Muscle of back (tissue), 11 donors: ENCODE data around the gene CMTM8. TPM values are rescaled to one million over a fixed set of nuclear protein-coding genes. Genes with fewer than 3 reads are reported as not detected.
A peak's percentile ranks its signal among the peaks of the same experiment; 100 is the strongest.
"Not testable (repeated sequence)": the region's sequence is repeated elsewhere in the genome, so short reads cannot be mapped to it uniquely, and the experiment has no call there.

Source experiments
- DNase-seq, 3 donors: peaks; one replicate each; pipeline versions ENCODE4 v3.0.0 to v3.0.0-alpha.2; 2013
- polyA plus RNA-seq, 10 donors: library from polyadenylated mRNA; unstranded; fragments of 120-200 nt; gene quantifications; one replicate each; pipeline ENCODE4 v1.2.1, GENCODE V29; 2013; ENCODE audit not compliant: insufficient read length in 10 of 10

CMTM8 gene
- polyA plus RNA-seq, 10 donors, result 1.3 to 3.7 (median 2.5) TPM

DNA sequence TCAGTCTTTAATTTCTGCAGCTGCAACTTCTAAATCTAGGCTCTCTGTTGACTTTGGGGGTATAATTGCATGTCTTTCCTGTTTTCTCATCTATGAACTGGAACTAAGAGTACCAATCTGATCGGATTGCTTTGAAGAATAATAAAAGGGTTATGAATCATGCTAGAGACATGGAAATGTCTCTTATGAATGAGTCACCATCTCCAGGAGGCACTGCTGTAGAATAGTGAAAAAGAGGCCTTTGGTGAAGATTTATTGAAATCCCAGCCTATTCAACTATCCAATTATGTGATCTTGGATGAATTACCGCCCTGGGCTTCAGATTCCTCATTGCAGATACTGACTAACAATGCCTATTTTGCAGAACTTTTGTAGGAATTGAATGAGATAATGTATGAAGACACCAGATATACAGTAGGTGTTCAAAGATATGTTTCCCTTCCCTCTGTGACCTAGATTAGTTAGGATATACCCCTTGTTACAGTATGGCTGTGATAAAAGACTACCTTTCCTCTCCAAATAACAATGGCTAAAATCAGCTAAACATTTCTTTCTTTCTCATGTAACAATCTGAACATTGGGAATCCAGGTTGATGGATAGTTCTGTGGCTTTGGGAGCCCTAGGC is 11.5 kb upstream of the CMTM8 start:
- peak in 1 of 3 donors; percentile 43 for DNase-seq

DNA sequence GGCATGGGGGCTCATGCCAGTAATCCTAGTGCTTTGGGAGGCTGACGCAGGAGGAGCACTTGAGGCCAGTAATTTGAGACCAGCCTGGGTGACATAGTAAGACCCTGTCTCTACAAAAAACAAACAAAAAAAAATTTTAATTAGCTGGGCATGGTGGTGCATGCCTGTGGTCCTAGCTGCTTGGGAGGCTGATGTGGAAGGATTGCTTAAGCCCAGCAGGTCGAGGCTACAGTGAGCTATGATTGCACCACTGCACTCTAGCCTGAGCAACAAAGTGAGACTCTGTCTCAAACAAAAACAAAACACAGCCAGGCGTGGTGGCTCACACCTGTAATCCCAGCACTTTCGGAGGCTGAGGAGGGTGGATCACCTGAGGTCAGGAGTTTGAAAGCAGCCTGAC is 9.7 kb upstream of the CMTM8 start:
- DNase-seq, result not testable (repeated sequence)

DNA sequence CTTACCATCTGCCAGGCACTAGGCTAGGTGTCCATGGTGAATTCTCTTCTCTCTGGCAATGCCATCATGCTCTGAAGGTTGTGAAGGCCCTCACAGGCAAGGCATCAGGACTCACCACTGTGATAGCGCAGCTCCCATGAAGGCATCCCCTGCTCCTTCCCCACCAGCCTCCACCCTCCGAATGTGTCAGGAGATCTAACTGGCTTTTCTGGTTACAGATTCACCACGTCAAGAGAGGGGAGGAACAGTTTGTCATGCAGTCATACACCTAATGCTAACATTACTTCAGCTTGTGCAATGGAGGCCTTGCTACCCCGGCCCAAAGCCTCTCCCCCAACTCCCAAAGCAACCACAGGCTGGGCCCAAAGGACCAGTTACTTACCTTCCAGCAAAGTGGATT is 8.9 kb upstream of the CMTM8 start:
- no peak for DNase-seq

DNA sequence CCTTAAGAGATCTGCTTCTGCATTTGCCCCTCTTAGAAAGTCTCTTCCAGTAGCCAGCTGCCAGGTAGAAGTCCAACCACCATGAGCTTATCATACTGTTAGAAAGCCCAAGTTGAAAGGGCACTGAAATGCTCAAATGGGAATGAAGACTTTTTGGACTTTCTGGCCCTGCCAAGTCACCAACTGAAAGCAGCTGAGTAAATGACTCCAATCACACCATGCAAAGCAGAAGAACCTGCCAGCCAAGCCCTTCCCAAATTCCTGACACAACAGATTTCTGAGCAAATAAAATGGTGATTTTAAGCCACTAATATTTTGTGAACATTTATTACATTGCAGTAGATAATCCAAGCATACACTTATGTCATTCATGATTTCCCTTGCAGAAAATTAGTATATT is 2.1 kb upstream of the CMTM8 start:
- no peak for DNase-seq

DNA sequence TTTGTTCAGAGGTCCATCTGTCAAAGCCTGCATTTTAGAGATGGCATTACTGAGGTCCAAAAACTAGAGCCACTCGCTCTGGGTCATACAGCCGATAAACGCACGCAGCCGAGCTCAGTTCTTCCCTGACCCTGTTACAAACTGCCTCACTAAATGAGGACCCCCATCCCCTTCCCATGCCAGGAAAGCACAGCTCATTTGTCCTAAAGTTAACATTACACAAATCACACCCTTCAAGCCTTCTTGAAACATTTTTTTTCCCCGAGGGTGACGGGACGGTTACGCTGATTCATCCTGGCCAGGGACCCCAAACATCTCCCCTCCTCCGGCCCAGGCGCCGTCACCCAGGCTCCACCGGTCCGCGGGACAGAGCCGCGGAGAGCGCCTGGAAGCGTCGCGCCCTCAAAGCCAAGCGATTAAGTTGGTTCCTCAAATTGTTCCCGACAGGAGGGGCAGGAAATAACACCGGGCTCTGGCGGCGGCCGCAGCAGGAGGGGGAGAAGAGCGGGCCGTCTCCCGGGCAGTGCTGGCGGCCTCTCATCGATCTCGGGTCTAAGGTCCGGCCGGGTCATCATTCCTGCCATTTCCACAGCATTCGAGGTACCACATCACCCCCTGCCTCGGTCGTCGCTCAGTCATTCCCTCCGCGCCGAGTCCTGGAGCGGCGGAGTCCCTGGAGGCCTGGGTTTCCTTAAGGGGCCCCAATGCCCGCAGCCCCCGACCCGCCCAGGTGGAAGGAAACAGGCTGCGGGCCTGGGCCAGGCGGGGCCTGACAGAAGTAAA is 619 bp upstream of the CMTM8 start:
- DNase-seq, result peak in 2 of 3 donors; percentile 12 to 58

DNA sequence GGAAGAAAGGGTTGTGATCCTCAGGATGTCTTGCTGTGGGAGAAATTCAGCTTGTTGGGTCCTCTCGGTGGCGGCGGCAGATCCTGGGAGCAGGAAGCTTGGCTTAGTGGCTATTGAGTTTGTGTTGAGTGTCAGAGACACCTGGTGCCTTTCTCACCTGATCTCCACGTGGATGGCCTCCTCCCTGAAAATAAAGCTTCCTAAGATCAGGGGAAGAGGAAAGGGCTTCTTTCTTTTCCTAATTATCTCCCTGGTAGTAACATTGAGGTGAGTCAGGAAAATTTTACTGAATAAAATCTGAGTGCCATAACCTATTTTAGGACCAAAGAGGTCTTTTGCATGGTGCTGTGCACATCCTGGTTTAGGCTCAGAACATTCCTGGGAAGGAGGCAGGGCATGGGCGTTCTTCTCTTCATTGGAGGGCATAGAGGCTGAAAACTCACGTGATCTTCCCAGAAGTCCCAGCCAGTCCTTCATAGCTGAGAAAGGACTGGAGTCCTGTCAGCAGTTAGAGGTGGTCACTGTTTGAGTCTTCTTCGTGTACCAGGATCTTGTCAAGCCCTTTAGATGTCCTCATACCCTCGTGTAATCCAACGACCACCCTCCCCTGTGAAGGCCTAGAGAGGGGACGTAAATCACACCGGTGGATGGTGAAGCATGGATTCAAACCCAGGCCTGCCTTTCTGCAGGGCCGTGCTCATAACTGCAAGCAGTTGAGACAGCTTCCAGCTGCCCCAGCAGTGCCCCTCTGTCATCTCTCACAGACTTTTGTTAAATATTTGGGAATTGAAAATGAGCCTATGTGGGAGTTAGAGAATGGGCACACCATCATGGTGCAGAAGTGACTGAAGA is 1.1 kb downstream of the CMTM8 start:
- DNase-seq, result peak in 1 of 3 donors; percentile 17

DNA sequence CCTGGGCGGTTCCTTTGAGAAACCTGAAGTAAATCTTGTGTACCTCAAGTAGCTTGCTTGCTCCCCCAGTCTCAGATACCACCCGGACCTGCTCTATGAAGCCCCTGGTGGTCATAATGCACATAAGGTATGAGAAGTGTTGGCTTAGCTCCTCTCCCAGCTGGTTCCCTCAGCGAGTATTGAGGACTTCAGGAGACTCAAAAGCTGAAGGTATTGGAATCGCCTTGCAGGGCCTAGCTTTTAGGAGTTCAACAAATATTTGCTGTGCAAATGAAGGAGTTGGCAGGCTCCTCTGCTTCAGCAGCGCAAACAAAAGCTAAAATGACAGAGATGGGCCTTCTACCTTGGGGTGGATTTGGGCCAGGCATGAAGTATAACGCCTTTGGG is 1.7 kb downstream of the CMTM8 start:
- peak in 2 of 3 donors; percentile 15 to 36 for DNase-seq

DNA sequence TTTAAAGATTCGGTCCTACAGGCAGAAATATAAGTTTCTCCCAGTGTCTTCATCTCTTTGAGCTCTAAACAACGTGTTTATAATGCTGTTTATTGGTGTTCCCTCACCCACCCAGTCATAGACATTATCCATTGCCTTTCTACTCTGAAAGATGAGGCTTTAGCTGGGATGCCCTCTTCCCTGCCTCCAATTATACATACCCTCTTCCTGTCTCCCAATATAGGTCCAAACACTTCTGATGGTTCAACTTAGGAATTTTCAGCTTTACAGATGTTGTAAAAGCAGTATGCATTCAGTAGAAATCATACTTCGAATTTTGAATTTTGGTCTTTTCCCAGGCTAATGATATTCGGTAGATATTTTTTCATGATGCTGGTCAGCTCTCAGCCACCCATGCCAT is 2.6 kb downstream of the CMTM8 start:
- DNase-seq, result no peak

DNA sequence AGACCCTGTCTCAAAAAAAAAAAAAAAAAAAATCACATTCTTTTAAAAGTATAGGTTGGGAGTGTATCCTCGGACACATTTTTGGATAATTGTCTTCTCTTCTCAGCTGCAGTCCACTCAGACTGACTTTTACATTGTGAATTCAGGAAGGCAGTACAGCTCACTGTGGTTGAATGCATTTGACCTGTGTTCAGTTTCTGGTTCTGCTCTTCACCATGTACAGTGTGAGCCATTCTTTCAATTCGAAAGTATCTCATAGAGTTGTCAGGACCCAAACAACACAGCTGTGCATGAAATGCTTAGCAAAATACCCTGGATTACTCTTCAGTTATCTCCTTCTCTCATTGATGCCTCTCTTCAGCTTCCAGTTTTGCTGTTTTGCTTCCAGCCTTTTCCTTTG is 5.0 kb downstream of the CMTM8 start:
- DNase-seq, result no peak

DNA sequence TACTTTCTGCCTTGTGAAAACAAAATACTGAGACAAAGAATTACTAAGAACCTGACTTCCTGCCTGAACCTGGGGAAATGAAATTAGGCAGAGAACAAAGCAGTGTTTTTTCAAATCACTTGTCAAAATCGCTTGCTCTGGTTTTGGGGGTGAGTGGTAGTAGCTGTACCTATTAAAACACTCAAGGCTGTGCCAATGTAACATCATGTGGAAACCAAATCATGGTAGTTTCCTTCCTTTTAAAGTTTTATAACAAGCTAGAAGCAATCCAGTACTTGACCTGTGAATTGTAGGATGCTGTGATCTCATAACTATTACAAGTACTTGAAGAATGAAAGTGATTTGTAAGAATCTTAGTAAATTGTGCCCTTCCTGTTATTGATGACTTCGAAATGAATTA is 6.7 kb downstream of the CMTM8 start:
- no peak for DNase-seq

DNA sequence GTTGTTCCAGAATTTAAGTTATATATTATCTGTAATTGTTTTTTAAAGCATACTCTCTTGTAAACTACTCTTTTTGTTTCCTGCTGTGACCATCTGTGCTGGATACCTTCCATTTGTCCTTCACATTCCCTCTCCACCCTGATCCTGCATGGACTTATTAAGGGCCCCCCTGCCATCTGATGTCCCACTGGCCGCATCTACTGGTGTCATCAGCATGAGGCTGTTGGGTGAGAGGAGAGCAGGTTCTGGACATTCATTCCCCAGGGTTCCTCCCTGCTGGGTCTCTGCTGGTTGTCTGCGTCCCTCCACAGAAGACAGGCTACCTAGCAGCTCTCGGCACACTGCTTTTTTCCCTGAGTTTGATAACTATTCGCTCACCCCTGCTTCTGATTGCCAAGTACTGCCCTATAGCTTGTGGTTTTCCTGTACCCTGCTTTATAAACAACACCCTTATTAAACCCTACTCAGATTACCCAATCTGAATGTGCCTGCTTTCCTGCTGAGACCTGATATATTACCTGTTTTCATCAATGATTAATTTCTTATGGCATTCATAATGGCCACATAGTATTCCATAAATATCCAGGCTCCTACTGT is 7.7 kb downstream of the CMTM8 start:
- DNase-seq, result no peak

DNA sequence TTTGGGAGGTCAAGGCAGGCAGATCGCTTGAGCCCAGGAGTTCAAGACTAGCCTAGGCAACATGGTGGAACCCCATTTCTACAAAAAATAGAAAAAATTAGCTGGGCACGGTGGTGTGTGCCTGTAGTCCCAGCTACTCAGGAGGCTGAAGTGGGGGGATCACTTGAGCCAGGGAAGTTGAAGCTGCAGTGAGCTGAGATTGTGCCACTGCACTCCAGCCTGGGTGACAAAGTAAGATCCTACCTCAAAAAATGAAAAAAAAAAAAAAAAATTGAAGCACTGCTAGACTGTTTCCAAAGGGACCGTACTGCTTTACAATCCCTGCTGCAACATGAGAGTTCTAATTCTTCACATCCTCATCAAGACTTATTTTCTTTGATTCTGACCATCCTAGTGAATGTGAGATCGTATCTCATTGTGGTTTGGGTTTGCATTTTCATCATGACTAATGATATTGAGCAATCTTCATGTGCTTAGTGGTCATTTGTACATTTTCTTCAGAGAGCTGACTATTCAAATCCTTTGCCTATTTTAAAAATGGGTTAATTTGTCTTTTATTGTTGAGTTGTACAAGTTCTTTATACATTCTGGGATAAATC is 10.8 kb downstream of the CMTM8 start:
- DNase-seq, result peak in 1 of 3 donors; percentile 57

DNA sequence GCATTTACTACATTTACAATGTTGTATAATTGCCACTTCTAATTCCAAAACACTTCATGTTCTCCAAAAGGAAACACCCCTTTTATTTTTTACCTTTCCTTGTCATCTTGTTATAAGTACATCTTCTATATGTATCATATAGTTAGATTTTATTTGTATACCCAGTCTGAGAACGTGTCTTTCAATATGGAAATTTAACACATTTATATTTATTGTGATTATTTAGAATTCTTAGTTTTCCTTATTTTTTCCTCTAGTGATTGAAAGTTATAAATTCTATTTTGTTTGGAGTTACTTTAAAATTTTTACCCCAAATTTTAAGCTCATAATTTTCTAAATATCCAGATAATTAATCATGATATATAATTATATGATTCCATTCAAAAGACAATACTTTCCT is 15.8 kb downstream of the CMTM8 start:
- DNase-seq, result no peak

DNA sequence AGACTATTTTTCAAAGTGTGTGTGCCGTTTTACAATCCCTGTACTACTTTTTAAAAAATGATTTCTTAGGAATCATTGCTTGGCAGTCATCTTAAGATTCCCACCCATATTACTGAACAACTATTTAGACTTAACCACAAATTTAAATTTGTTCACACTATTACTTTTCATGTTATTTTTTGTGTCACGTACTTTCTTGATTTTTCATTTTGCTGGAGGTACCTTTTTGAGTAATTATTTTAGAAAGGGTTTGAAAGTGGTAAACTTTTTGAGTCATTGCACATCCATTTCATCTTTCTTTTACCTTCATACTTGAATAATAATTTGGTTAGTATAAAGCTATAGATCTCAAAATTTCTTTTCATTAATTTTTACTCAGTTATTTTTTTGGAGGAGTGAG is 16.9 kb downstream of the CMTM8 start:
- no peak for DNase-seq

DNA sequence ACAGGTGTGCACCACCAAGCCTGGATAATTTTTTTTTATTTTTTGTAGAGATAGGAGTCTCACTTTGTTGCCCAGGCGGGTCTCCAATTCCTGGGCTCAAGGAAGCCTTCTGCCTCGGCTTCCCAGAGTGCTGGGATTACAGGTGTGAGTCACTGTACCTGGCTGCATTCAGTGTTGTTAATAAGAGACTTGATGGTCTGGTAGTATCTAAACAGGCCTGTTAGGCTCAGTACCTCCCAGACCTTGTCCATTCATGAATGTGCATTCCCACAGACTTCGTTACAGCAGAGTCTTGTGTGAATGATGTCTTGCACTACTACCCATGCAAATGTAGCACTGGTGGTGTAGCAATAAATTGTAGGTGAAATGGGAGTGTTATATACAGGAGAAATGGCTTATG is 17.7 kb downstream of the CMTM8 start:
- no peak for DNase-seq

DNA sequence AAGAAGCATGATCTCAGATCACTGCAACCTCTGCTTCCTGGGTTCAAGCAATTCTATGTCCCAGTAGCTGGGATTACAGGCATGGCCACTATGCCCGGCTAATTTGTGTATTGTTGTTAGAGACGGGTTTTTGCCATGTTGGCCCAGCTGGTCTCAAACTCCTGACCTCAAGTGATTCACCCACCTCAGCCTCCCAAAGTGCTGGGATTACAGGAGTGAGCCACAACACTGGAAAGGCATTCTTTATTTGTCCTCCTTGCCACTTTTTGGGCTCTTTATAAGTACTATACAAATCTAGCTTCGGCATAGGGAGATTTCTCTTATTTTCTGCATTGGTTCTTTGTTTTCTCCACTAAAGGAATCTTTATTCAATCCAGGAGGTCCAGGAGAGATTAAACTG is 18.6 kb downstream of the CMTM8 start:
- no peak for DNase-seq

DNA sequence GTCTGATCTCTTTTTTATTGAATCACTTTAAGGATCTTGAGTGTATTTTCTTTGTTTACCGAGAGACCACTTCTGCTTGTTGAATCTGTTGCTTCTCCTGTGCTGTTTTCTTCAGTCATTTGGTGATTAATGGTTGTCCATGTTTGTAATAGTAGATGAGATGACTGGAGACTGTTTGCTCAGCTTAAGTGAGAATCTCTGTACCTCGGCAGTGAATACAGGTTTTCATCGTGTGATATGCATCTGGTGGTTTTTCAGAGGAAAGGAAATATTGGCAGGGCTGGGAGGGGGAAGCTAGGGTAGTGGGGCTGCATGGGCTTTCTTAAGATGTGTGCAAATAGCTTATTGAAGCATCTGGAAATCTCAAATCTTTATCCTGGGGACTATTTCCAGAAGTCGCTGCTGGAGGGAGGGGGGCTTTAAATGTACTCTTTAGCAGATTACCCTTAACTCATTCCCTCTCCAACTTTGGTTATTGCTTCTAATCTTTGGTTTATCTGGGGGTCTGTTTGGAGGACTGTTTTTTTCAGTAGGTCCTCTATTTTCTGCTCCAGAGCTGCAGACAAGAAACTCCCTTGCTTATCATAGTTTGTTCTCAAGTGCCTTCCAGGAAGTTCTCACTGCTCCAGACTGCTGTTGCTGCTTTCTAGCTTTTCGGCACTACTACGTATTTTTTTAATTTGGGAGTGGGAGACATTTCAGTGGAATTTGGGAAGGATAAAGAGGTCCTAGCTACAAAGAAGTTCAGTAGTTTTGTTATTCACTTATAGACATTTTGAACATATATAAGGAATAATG is 19.4 kb downstream of the CMTM8 start:
- DNase-seq, result no peak

DNA sequence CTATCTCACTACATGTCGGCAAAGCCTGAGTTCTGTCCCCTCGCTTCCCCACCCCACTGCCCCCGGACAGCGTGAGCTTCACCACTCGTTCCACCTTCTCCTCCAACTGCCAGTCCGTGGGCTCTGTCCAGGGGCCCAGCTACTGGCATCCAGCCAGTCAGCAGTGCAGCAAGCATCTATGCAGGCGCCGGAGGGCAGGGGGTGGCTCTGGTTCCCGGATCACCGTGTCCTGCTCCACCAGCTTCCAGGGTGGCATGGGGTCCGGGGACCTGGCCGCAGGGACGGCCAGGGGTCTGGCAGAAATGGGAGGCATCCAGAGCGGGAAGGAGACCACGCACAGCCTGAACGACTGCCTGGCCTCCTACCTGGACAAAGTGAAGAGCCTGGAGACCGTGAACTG is 20.4 kb downstream of the CMTM8 start:
- no peak for DNase-seq

DNA sequence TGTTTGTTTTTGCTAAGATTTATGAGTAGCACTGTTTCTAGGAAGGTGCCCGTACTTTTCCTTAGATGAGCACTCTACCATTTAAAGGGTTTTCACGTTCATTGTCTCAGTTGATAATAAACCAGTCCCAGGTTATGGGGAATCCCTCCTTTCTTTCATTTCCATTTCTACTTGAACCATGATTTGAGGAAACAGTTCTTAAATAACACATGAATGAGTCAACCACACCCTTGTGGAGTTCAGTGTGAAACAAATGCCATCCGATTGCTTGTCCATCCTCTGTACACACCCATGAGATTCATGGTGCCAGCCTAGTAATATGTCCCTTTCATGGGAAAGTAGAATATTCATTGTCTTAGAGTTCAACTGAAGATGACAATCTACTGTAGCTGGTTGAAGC is 23.1 kb downstream of the CMTM8 start:
- DNase-seq, result no peak

DNA sequence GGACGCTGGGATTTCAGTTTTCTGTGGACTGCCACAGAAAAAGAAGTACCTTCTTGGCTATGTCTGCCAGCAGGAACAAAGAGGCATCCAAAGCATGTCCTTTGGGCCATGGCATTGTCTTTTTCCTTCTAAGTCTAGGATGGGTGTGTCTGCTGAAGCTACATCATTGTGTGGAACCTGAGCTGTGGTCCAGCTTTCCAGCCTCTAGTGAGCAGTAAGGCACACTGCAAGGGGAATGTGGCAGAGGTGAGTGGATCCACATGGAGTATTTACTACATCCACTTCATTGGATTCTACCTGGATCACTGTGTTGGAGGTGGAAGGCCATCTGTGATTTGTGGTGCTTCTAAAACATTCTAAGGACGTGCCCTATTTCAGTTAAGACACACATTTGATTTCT is 23.7 kb downstream of the CMTM8 start:
- DNase-seq, result no peak

DNA sequence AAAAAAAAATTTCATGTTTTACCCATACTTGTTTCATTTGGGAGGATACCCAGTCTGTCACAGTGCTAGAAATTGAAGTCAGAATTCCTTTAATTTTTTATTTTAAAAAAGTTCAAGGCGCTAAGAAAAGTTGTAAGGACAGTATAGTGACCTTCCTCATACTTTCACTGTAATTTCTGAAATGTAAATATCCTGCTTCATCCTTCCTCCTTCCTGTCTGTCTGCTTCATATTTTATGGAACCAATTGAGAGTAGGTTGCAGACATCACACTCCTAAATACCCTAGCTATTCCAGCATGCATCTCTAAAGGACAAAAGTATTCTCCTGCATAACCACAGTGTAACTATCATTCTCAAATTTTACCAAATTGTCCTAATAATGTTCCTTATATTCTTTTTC is 35.8 kb downstream of the CMTM8 start:
- DNase-seq, result no peak
